GM12875 (cell line): Measurements from ENCODE around the gene NYNRIN.
"Not testable (repeated sequence)": the region's sequence is repeated elsewhere in the genome, so short reads cannot be mapped to it uniquely, and the experiment has no call there.

Experiments used
- H3K4me3 ChIP-seq: one replicate; pipeline ENCODE4 v1.5.1; 2011; ENCODE audit warnings: low read depth, low read length, control low read depth
- CTCF ChIP-seq: IDR thresholded peaks from 2 replicates; pipeline ENCODE4 v1.5.1; 2011; ENCODE audit warnings: low read depth, mild to moderate bottlenecking, control low read depth, inconsistent platforms, low read length, moderate library complexity, borderline replicate concordance; ENCODE audit not compliant: insufficient read depth

Gene NYNRIN

GRCh38 chr14:24398653-24399446 lies at the start of gene NYNRIN:
NYNRIN (plus strand) TSS chr14:24399003; CDS start chr14:24399247, 244 bp downstream.
- TF ChIP-seq CTCF = no peak

GRCh38 chr14:24349742-24350141 lies 49.1 kb upstream of the NYNRIN start:
- no peak overlapping the region for H3K4me3 ChIP-seq
- no peak for TF ChIP-seq CTCF

More at GRCh38 chr14:24398653-24399446, at the start of gene NYNRIN:
- no peak within 1 kb of the TSS for H3K4me3 ChIP-seq

GRCh38 chr14:24351517-24351916 lies 47.3 kb upstream of the NYNRIN start:
- TF ChIP-seq CTCF = no peak
- no peak overlapping the region for H3K4me3 ChIP-seq

- TF ChIP-seq CTCF = no peak
- H3K4me3 ChIP-seq = no peak overlapping the region
Measured at GRCh38 chr14:24353559-24354481, 45.0 kb upstream of the NYNRIN start.

- not testable (repeated sequence) for H3K4me3 ChIP-seq
Measured at GRCh38 chr14:24354482-24354825, 44.3 kb upstream of the NYNRIN start.

GRCh38 chr14:24355009-24355408 lies 43.8 kb upstream of the NYNRIN start:
- H3K4me3 ChIP-seq = no peak overlapping the region
- no peak for TF ChIP-seq CTCF

- H3K4me3 ChIP-seq = no peak overlapping the region
- TF ChIP-seq CTCF = no peak
Measured at GRCh38 chr14:24356208-24356607, 42.6 kb upstream of the NYNRIN start.
